ENCODE results near the gene DLK2. TPM values are rescaled to one million over a fixed set of nuclear protein-coding genes. Genes with fewer than 3 reads are reported as not detected.

DLK2 gene
- total RNA-seq, 2 donors from 2014 or later, result 1.6 to 2.6 TPM

- DNase-seq (no peak), ATAC-seq (replicated peaks in 1 of 2) (no peak)
- Mint-ChIP-seq H3K27me3 (ENCODE audit: low read depth) (no peaks in the 10 kb centered on the region), H3K4me3 (no peak overlapping the region), H3K9me3 (no peaks in the 10 kb centered on the region), H3K36me3 (ENCODE audit: insufficient read depth in 2 of 2) (peaks cover 2 to 4% of the 10 kb centered on the region in 2 donors), H3K27ac (no peak overlapping the region), H3K4me1 (ENCODE audit: low read depth) (no peaks in the 10 kb centered on the region)
These were observed 12.4 kb downstream of the DLK2 start for GRCh38 chr6:43442935-43443334.

DNA sequence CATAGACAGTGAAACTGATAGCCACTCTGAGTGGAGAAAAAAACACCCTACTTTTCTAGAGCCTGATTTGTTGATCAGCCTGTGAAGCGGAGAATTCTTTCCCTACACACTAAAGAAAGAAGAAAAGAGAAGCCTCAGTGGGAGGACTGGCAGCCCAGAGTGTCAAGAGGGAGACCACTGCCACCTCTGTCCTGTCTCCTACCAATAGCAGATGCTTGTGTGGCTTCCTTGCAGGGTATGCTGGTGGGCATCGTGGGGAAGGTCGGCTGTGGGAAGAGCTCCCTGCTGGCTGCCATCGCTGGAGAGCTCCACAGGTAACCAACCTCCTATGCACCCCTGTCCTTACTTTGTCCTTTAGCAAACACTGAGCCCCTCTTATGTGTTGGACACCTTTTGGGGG lies 17.6 kb downstream of the DLK2 start:
- H3K36me3 Mint-ChIP-seq (ENCODE audit: insufficient read depth in 2 of 2), result no peaks in the 10 kb centered on the region
- no peak overlapping the region for H3K27ac Mint-ChIP-seq
- H3K4me3 Mint-ChIP-seq, result no peak overlapping the region
- H3K4me1 Mint-ChIP-seq (ENCODE audit: low read depth), result peaks cover 14% of the 10 kb centered on the region
- no peaks in the 10 kb centered on the region for H3K9me3 Mint-ChIP-seq
- ATAC-seq (replicated peaks in 1 of 2) (no peak), DNase-seq (no peak)
- H3K27me3 Mint-ChIP-seq (ENCODE audit: low read depth), result no peaks in the 10 kb centered on the region

GRCh38 chr6:43436577-43437282 lies 18.6 kb downstream of the DLK2 start:
- Mint-ChIP-seq H3K4me3 (no peak overlapping the region), H3K4me1 (ENCODE audit: low read depth) (peaks cover 14% of the 10 kb centered on the region), H3K36me3 (ENCODE audit: insufficient read depth in 2 of 2) (no peaks in the 10 kb centered on the region), H3K27me3 (ENCODE audit: low read depth) (no peaks in the 10 kb centered on the region), H3K27ac (no peak overlapping the region), H3K9me3 (no peaks in the 10 kb centered on the region)
- ATAC-seq (replicated peaks in 1 of 2), result peak; percentile 29 to 62
- no peak for DNase-seq

GRCh38 chr6:43435682-43436437 lies 19.5 kb downstream of the DLK2 start:
- Mint-ChIP-seq H3K4me3 (no peak overlapping the region), H3K36me3 (ENCODE audit: insufficient read depth in 2 of 2) (no peaks in the 10 kb centered on the region), H3K27ac (no peak overlapping the region), H3K9me3 (no peaks in the 10 kb centered on the region), H3K27me3 (ENCODE audit: low read depth) (no peaks in the 10 kb centered on the region), H3K4me1 (ENCODE audit: low read depth) (peaks cover 14% of the 10 kb centered on the region)
- ATAC-seq (replicated peaks in 1 of 2), result no peak
- DNase-seq, result no peak

DNA sequence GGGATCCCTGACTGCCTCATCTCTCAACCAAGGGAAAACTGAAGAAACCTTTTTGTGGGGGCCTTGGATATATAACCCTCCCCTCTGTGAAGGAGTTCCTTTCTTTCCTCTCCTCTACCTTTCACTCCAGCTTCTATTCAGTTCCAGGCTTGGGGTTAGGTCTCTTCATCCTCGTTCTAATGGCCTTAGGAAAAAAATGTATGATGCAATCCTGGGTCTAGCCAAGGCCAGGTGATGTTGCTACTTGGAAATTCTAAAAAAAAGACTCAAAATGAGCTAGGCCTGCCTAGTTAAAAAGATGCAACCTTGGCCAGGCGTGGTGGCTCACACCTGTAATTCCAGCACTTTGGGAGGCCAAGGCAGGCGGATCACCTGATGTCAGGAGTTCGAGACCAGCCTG lies 20.4 kb downstream of the DLK2 start:
- DNase-seq (no peak), ATAC-seq (replicated peaks in 1 of 2) (no peak)
- H3K4me1 Mint-ChIP-seq (ENCODE audit: low read depth), result peaks cover 14% of the 10 kb centered on the region
- H3K4me3 Mint-ChIP-seq, result no peak overlapping the region
- H3K9me3 Mint-ChIP-seq, result no peaks in the 10 kb centered on the region
- no peak overlapping the region for H3K27ac Mint-ChIP-seq
- H3K27me3 Mint-ChIP-seq (ENCODE audit: low read depth), result no peaks in the 10 kb centered on the region
- H3K36me3 Mint-ChIP-seq (ENCODE audit: insufficient read depth in 2 of 2), result no peaks in the 10 kb centered on the region

DNA sequence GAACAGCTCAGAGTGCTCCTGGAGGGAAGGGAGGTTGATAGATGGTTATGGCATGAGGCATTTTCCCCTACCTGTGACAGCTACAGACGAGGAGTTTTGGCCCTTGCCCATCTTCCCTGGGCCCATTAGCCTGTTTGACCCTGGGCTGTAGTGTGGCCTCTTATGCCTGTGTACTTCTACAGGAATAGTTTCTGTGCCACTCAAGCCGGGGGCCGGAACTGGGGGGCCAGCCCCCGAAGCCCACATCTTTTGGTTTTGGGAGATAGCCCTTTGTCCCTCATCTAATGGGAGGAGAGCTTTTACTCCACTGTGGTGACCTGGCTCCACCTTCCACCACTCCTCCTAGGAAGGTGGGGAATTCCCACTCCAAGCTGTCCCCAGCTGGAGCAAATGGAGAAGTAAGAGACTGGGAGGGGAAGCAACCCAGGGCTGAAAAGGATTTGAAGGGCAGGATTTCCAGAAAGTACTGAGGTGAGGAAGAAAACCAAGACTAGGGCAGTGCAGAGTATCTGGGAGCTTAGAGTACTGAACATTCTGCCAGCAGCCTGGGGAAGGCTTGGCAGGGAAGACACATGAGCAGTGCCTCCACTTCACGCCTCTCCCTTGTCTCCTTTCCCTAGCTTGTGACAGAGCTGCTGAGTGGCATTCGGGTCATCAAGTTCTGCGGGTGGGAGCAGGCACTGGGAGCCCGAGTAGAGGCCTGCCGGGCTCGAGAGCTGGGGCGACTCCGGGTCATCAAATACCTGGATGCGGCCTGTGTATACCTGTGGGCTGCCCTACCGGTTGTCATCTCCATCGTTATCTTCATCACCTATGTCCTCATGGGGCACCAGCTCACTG lies 21.1 kb downstream of the DLK2 start:
- Mint-ChIP-seq H3K4me1 (ENCODE audit: low read depth) (peaks cover 14% of the 10 kb centered on the region), H3K27me3 (ENCODE audit: low read depth) (no peaks in the 10 kb centered on the region), H3K27ac (no peak overlapping the region), H3K4me3 (no peak overlapping the region), H3K36me3 (ENCODE audit: insufficient read depth in 2 of 2) (no peaks in the 10 kb centered on the region), H3K9me3 (no peaks in the 10 kb centered on the region)
- ATAC-seq (replicated peaks in 1 of 2), result no peak
- no peak for DNase-seq

DNA sequence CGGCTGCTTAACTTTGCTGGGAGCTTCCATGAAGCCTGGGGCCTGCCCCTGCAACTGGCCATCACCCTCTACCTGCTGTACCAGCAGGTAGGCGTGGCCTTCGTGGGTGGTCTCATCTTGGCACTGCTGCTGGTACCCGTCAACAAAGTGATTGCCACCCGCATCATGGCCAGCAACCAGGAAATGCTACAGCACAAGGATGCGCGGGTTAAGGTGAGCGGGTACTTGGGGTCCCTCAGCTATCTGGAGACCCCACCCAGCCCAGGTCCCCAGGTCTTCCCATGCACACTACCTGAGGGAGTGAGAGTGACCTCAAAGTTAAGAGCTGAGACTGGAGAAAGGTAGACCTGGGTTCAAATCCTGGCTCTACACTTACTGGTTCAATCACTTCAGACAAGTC lies 22.2 kb downstream of the DLK2 start:
- Mint-ChIP-seq H3K4me3 (no peak overlapping the region), H3K9me3 (no peaks in the 10 kb centered on the region), H3K27me3 (ENCODE audit: low read depth) (no peaks in the 10 kb centered on the region), H3K27ac (no peak overlapping the region), H3K4me1 (ENCODE audit: low read depth) (peaks cover 24% of the 10 kb centered on the region), H3K36me3 (ENCODE audit: insufficient read depth in 2 of 2) (no peaks in the 10 kb centered on the region)
- DNase-seq, result no peak
- no peak for ATAC-seq (replicated peaks in 1 of 2)

- DNase-seq, result no peak
- Mint-ChIP-seq H3K9me3 (no peaks in the 10 kb centered on the region), H3K27me3 (ENCODE audit: low read depth) (no peaks in the 10 kb centered on the region), H3K36me3 (ENCODE audit: insufficient read depth in 2 of 2) (no peaks in the 10 kb centered on the region), H3K27ac (no peak overlapping the region), H3K4me1 (ENCODE audit: low read depth) (peaks cover 28% of the 10 kb centered on the region), H3K4me3 (no peak overlapping the region)
- ATAC-seq (replicated peaks in 1 of 2), result no peak
These were observed 23.1 kb downstream of the DLK2 start for GRCh38 chr6:43432009-43432945.

DNA sequence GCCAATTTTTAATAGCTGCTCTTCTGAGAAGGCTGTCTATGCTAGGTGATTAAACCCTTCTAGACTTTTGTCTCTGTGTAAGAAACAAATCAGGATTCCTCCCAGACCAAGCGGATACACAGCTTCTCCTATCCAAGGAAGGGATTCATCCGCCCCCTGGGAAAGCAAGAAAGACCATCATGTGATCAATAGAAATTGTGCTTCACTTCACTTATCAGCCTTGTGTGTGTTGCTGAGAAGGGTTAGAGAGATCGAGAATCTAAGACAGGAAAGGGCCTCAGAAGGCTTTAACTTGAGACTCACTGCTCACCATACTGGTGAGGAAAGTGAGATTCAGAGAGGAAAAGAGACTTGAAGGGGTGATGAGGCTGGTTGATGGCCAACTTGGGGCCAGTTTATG lies 26.5 kb downstream of the DLK2 start:
- H3K9me3 Mint-ChIP-seq, result no peaks in the 10 kb centered on the region
- no peak for ATAC-seq (replicated peaks in 1 of 2)
- H3K27ac Mint-ChIP-seq, result peak overlapping the region; percentile 86
- H3K4me1 Mint-ChIP-seq (ENCODE audit: low read depth), result peaks cover 18% of the 10 kb centered on the region
- no peaks in the 10 kb centered on the region for H3K27me3 Mint-ChIP-seq (ENCODE audit: low read depth)
- DNase-seq, result no peak
- H3K36me3 Mint-ChIP-seq (ENCODE audit: insufficient read depth in 2 of 2), result no peaks in the 10 kb centered on the region
- peak overlapping the region; percentile 92 to 97 for H3K4me3 Mint-ChIP-seq

DNA sequence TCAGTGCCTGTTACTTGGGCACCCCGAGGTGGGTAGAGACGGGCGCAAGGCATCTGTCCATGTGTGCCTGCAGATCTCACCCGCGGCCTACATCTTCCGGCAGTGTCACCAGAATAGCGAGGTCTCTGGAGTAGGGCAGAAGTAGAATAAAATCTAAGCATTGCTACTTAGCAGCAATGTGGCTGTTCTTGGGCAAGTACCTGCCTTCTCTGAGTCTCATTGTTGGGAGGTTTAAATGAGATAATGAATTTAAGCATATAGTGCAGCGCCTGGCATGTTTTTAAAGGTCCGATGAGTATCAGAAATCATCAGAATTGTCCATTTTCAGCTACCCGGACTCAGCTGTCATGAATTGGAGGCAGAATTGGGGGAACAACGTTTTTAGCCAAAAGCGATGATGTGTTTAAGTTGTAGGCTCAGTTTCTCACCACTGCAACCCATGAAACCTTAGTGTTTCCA lies 27.2 kb downstream of the DLK2 start:
- DNase-seq, result no peak
- no peaks in the 10 kb centered on the region for H3K36me3 Mint-ChIP-seq (ENCODE audit: insufficient read depth in 2 of 2)
- H3K27me3 Mint-ChIP-seq (ENCODE audit: low read depth), result no peaks in the 10 kb centered on the region

GRCh38 chr6:43427406-43428111 lies 27.8 kb downstream of the DLK2 start, which contains the start of gene ABCC10:
TSS of gene ABCC10 (plus strand) at chr6:43427541. CDS start at chr6:43427979, 438 bp downstream.
- peak within 1 kb of the TSS; percentile 86 for H3K27ac Mint-ChIP-seq
- DNase-seq (peak; percentile 94 to 96), ATAC-seq (replicated peaks in 1 of 2) (peak; percentile 97)
- no peaks in the 10 kb centered on the region for H3K27me3 Mint-ChIP-seq (ENCODE audit: low read depth)
- H3K4me3 Mint-ChIP-seq, result peak within 1 kb of the TSS; percentile 92 to 97
- H3K4me1 Mint-ChIP-seq (ENCODE audit: low read depth), result peaks cover 18% of the 10 kb centered on the region
- H3K9me3 Mint-ChIP-seq, result no peaks in the 10 kb centered on the region
- H3K36me3 Mint-ChIP-seq (ENCODE audit: insufficient read depth in 2 of 2), result no peaks in the 10 kb centered on the region

More for the DNA sequence above, 27.2 kb downstream of the DLK2 start:
- Mint-ChIP-seq H3K27ac (peak overlapping the region; percentile 86), H3K4me3 (peak overlapping the region; percentile 92 to 97), H3K4me1 (ENCODE audit: low read depth) (peaks cover 18% of the 10 kb centered on the region), H3K9me3 (no peaks in the 10 kb centered on the region)
- ATAC-seq (replicated peaks in 1 of 2), result peak in 1 of 2 donors; percentile 48
